Stimulated activated memory B cell treated with anti-CD40 and anti-IgM and Interleukin-4, amounts not matched to agents 10 μg/mL and 1 μg/mL and 100 μg/mL, for 72 hours (primary cell): ENCODE data around the gene PTPRU.
A peak's percentile ranks its signal among the peaks of the same experiment; 100 is the strongest.
"Not testable (repeated sequence)": the region's sequence is repeated elsewhere in the genome, so short reads cannot be mapped to it uniquely, and the experiment has no call there.

ENCODE experiments used
- ATAC-seq: fragments of 150-1000 bp; cut with Tn5 transposase; 2 replicates; pipeline ENCODE4 v1.10.0; 2021
- H3K27ac Mint-ChIP-seq: one replicate; pipeline ENCODE4 v1.8.0; 2022; ENCODE audit warnings: mild to moderate bottlenecking, mixed read lengths
- H3K27me3 Mint-ChIP-seq: one replicate; pipeline ENCODE4 v1.8.0; 2022; ENCODE audit warnings: mixed read lengths
- H3K36me3 Mint-ChIP-seq: one replicate; pipeline ENCODE4 v1.8.0; 2022; ENCODE audit warnings: mixed read lengths
- H3K4me1 Mint-ChIP-seq: one replicate; pipeline ENCODE4 v1.8.0; 2022; ENCODE audit warnings: mixed read lengths
- H3K4me3 Mint-ChIP-seq: one replicate; pipeline ENCODE4 v1.8.0; 2022; ENCODE audit warnings: mild to moderate bottlenecking, moderate library complexity, mixed read lengths
- H3K9me3 Mint-ChIP-seq: one replicate; pipeline ENCODE4 v1.8.0; 2022; ENCODE audit warnings: mixed read lengths

The PTPRU gene

GRCh38 chr1:29301732-29302131 is 65.4 kb downstream of the PTPRU start:
- H3K9me3 Mint-ChIP-seq, H3K27ac Mint-ChIP-seq, H3K36me3 Mint-ChIP-seq, H3K4me1 Mint-ChIP-seq, H3K4me3 Mint-ChIP-seq, ATAC-seq: not testable (repeated sequence)
- peaks cover 40% of the 10 kb centered on the region for H3K27me3 Mint-ChIP-seq

DNA sequence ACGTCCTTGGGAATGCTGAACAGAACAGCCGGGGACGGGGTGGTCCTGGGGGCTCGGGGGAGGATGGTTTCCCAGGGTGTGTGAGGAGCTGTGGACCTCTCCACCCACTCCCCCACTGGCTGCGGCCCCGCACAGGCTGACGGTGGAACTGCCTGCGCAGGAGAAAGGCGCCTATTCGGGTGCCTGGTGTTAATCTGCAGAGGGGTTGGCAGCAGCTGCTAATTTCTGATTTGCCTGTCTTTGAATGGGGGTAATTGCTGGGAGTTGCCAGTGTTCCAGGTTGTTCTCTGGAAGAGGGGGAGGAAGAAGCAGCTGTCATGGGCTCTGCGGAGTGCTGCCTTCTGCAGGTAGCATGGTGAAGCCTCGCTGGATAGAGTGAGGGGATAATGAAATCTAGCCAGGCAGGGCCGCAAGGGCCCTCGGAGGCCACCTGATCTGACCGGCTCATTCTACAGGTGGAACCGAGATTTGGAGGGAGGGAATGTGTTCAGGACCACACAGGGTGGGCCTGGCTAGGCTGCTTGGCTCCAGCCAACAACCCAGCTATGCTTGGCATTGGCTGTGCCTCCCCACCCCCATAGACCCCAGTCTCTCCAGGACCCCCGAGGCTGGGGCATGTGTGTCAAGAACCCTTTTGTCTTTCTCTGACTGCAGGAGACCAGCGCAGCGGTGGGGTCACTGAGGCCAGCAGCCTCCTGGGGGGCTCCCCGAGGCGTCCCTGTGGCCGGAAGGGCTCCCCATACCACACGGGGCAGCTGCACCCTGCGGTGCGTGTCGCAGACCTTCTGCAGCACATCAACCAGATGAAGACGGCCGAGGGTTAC is 67.1 kb downstream of the PTPRU start:
- H3K36me3 Mint-ChIP-seq, result no peaks in the 10 kb centered on the region
- H3K9me3 Mint-ChIP-seq, result peaks cover 3% of the 10 kb centered on the region
- H3K27me3 Mint-ChIP-seq, result peaks cover 23% of the 10 kb centered on the region
- H3K4me1 Mint-ChIP-seq, result no peaks in the 10 kb centered on the region
- H3K27ac Mint-ChIP-seq, result no peak overlapping the region
- no peak overlapping the region for H3K4me3 Mint-ChIP-seq
- no peak for ATAC-seq

GRCh38 chr1:29304025-29304684 is 67.8 kb downstream of the PTPRU start:
- Mint-ChIP-seq H3K4me3 (no peak overlapping the region), H3K27ac (no peak overlapping the region), H3K9me3 (peaks cover 3% of the 10 kb centered on the region), H3K36me3 (no peaks in the 10 kb centered on the region), H3K4me1 (no peaks in the 10 kb centered on the region), H3K27me3 (peaks cover 19% of the 10 kb centered on the region)
- ATAC-seq, result no peak

- no peak overlapping the region for H3K27ac Mint-ChIP-seq
- peaks cover 3% of the 10 kb centered on the region for H3K9me3 Mint-ChIP-seq
- H3K4me1 Mint-ChIP-seq, result no peaks in the 10 kb centered on the region
- peaks cover 12% of the 10 kb centered on the region for H3K27me3 Mint-ChIP-seq
- no peak overlapping the region for H3K4me3 Mint-ChIP-seq
- ATAC-seq, result no peak
- H3K36me3 Mint-ChIP-seq, result no peaks in the 10 kb centered on the region
These were observed 69.6 kb downstream of the PTPRU start for GRCh38 chr1:29305943-29306342.

DNA sequence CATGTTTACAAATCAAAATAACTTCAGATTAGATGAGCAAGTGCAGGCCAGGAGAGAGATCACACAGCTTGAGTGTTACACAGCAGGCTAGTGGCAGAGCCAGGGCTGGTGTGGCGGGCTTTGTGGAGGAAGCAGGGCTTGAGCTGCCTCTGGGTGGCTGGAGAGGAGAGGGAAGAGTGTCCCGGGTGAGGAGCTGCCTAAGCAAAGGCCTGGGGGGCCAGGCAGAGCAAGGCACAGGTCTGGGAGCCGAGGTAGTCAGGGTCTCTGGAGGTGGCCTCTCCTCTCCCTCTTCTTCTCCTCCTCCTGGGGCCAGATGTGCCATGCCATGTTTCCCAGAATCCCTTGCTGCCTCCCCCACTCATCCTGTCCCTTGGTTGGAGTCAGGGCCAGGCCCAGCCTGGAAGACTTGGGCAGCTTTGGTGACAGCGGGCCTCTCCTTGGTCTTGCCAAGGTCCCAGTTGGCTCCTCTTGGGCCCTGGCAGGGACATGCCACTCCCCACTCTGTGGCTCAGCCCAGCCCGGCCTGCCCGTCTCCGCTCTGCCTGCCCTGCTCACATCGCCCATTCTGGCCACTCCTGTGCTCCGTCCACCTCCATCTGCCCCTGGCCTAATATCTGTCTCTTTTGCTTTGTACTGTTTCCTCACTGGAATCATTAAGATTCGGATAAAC is 70.3 kb downstream of the PTPRU start:
- Mint-ChIP-seq H3K27ac (no peak overlapping the region), H3K4me3 (no peak overlapping the region), H3K9me3 (peaks cover 3% of the 10 kb centered on the region), H3K36me3 (no peaks in the 10 kb centered on the region), H3K4me1 (no peaks in the 10 kb centered on the region), H3K27me3 (peaks cover 10% of the 10 kb centered on the region)
- no peak for ATAC-seq

GRCh38 chr1:29309075-29309474 is 72.8 kb downstream of the PTPRU start:
- Mint-ChIP-seq H3K36me3 (no peaks in the 10 kb centered on the region), H3K27ac (no peak overlapping the region), H3K9me3 (no peaks in the 10 kb centered on the region), H3K4me1 (no peaks in the 10 kb centered on the region), H3K4me3 (no peak overlapping the region), H3K27me3 (peaks cover 7% of the 10 kb centered on the region)
- ATAC-seq, result no peak

DNA sequence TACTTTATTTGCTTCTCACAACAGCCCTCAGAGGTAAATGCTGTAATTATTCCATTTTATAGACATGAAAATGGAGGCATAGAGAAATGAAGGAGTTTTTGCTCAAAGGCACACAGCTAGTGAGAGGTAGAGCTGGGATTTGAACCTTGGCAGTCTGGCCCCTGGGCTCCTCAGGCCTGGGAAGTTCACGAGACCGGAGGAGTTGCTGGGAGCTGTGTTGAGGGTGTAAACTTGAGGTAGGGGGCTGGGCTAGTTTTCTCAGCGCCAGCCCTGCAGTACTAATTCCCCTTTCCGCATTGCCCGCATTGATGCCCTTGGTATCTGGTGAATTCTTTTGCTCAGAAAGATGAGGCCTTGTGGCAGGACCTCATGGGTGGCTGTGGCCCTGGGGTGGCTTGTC is 73.3 kb downstream of the PTPRU start:
- Mint-ChIP-seq H3K36me3 (no peaks in the 10 kb centered on the region), H3K4me1 (no peaks in the 10 kb centered on the region), H3K9me3 (no peaks in the 10 kb centered on the region), H3K27me3 (peaks cover 2% of the 10 kb centered on the region), H3K4me3 (no peak overlapping the region), H3K27ac (no peak overlapping the region)
- ATAC-seq, result no peak

GRCh38 chr1:29310616-29311180 is 74.4 kb downstream of the PTPRU start:
- Mint-ChIP-seq H3K27me3 (no peaks in the 10 kb centered on the region), H3K4me1 (no peaks in the 10 kb centered on the region), H3K36me3 (no peaks in the 10 kb centered on the region), H3K4me3 (no peak overlapping the region), H3K27ac (no peak overlapping the region), H3K9me3 (no peaks in the 10 kb centered on the region)
- no peak for ATAC-seq

- no peaks in the 10 kb centered on the region for H3K27me3 Mint-ChIP-seq
- H3K4me3 Mint-ChIP-seq, result no peak overlapping the region
- no peaks in the 10 kb centered on the region for H3K9me3 Mint-ChIP-seq
- peak; percentile 35 for ATAC-seq
- H3K27ac Mint-ChIP-seq, result no peak overlapping the region
- H3K4me1 Mint-ChIP-seq, result no peaks in the 10 kb centered on the region
- H3K36me3 Mint-ChIP-seq, result no peaks in the 10 kb centered on the region
These were observed 75.2 kb downstream of the PTPRU start for GRCh38 chr1:29311352-29312030.

GRCh38 chr1:29312469-29313461 is 76.4 kb downstream of the PTPRU start:
- Mint-ChIP-seq H3K4me1 (no peaks in the 10 kb centered on the region), H3K4me3 (no peak overlapping the region), H3K27me3 (no peaks in the 10 kb centered on the region), H3K27ac (no peak overlapping the region), H3K9me3 (no peaks in the 10 kb centered on the region), H3K36me3 (no peaks in the 10 kb centered on the region)
- no peak for ATAC-seq

DNA sequence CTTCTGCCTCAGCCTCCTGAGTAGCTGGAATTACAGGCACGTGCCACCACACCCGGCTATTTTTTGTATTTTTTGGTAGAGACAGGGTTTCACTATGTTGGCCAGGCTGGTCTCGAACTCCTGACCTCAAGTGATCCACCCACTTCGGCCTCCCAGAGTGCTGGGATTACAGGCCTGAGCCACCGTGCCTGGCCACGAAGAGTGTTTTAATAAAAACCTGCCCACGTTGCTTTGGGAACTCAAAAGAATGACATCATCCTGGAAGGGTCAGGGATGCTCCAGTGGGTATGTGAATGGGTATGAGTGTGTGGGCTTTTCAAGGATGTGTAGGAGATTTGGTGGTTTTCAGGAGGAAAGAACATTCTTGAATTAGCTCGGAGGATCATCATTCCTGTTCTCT is 78.4 kb downstream of the PTPRU start:
- ATAC-seq, H3K27ac Mint-ChIP-seq, H3K4me3 Mint-ChIP-seq, H3K36me3 Mint-ChIP-seq, H3K27me3 Mint-ChIP-seq, H3K9me3 Mint-ChIP-seq, H3K4me1 Mint-ChIP-seq: not testable (repeated sequence)

- Mint-ChIP-seq H3K9me3 (no peaks in the 10 kb centered on the region), H3K4me3 (no peak overlapping the region), H3K36me3 (no peaks in the 10 kb centered on the region), H3K27me3 (no peaks in the 10 kb centered on the region), H3K27ac (no peak overlapping the region), H3K4me1 (no peaks in the 10 kb centered on the region)
- no peak for ATAC-seq
These were observed 78.9 kb downstream of the PTPRU start for GRCh38 chr1:29315262-29315661.

- no peak for ATAC-seq
- Mint-ChIP-seq H3K36me3 (no peaks in the 10 kb centered on the region), H3K4me1 (no peaks in the 10 kb centered on the region)
These were observed 79.6 kb downstream of the PTPRU start for GRCh38 chr1:29315876-29316275.

More at GRCh38 chr1:29315876-29316275, 79.6 kb downstream of the PTPRU start:
- Mint-ChIP-seq H3K27ac (no peak overlapping the region), H3K9me3 (no peaks in the 10 kb centered on the region), H3K4me3 (no peak overlapping the region), H3K27me3 (no peaks in the 10 kb centered on the region)
